GM12874 (cell line): ENCODE data around the gene FREM1.

Source experiments
- CTCF ChIP-seq: IDR thresholded peaks from 2 replicates; pipeline ENCODE4 v1.5.1; 2011; ENCODE audit warnings: low read depth, mild to moderate bottlenecking, control low read depth, low read length, moderate library complexity; ENCODE audit not compliant: insufficient read depth

The FREM1 gene

GRCh38 chr9:14813336-14814248 lies 96.6 kb downstream of the FREM1 start:
- no peak for TF ChIP-seq CTCF

- no peak for TF ChIP-seq CTCF
Measured at GRCh38 chr9:14812806-14813205, 97.4 kb downstream of the FREM1 start.

GRCh38 chr9:14811844-14812243 lies 98.4 kb downstream of the FREM1 start:
- TF ChIP-seq CTCF = no peak

- no peak for TF ChIP-seq CTCF
Measured at GRCh38 chr9:14806941-14807520, 103.2 kb downstream of the FREM1 start.

GRCh38 chr9:14799030-14799429 lies 111.2 kb downstream of the FREM1 start:
- TF ChIP-seq CTCF = no peak

GRCh38 chr9:14797435-14797834 lies 112.8 kb downstream of the FREM1 start:
- no peak for TF ChIP-seq CTCF

GRCh38 chr9:14793389-14793788 lies 116.8 kb downstream of the FREM1 start:
- no peak for TF ChIP-seq CTCF
